ENCODE data around the gene TMEM221.

- TF ChIP-seq, protein P1, sequence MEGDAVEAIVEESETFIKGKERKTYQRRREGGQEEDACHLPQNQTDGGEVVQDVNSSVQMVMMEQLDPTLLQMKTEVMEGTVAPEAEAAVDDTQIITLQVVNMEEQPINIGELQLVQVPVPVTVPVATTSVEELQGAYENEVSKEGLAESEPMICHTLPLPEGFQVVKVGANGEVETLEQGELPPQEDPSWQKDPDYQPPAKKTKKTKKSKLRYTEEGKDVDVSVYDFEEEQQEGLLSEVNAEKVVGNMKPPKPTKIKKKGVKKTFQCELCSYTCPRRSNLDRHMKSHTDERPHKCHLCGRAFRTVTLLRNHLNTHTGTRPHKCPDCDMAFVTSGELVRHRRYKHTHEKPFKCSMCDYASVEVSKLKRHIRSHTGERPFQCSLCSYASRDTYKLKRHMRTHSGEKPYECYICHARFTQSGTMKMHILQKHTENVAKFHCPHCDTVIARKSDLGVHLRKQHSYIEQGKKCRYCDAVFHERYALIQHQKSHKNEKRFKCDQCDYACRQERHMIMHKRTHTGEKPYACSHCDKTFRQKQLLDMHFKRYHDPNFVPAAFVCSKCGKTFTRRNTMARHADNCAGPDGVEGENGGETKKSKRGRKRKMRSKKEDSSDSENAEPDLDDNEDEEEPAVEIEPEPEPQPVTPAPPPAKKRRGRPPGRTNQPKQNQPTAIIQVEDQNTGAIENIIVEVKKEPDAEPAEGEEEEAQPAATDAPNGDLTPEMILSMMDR (IDR thresholded peaks at IDR 0.05): no peak
- TF ChIP-seq POLR2A (IDR thresholded peaks at IDR 0.05): no peak
Observed at GRCh38 chr19:17495639-17496296, 47.3 kb upstream of the TMEM221 start.
